Spleen (tissue), 11 donors: Measurements from ENCODE around the gene PRKCD. TPM values are rescaled to one million over a fixed set of nuclear protein-coding genes. Genes with fewer than 3 reads are reported as not detected.

Source experiments
- DNase-seq: peaks from one replicate; pipeline ENCODE4 v3.0.0-alpha.2; 2020
- H3K27ac ChIP-seq, 8 donors: fragments of 200-600 bp; sonication (generic) in 7 of 8; 1 replicate in 4 of 8; 2 replicates in 4 of 8; pipeline versions ENCODE4 v1.5.0 to v1.8.0; 2016 to 2021; ENCODE audit warnings: inconsistent platforms in 4 of 8, mild to moderate bottlenecking in 4 of 8, moderate library complexity in 1 of 8
- H3K27me3 ChIP-seq, 7 donors: fragments of 200-600 bp; sonication (generic) in 6 of 7; replicated peaks in 1 of 7; 1 replicate in 4 of 7; 2 replicates in 3 of 7; pipeline versions ENCODE4 v1.5.0 to v1.8.0; 2016 to 2021; ENCODE audit warnings: inconsistent platforms in 3 of 7, mild to moderate bottlenecking in 1 of 7
- H3K36me3 ChIP-seq, 6 donors: fragments of 200-600 bp; sonication (generic) in 5 of 6; 1 replicate in 4 of 6; 2 replicates in 2 of 6; pipeline versions ENCODE4 v1.5.0 to v1.8.0; 2016 to 2021; ENCODE audit warnings: inconsistent platforms in 2 of 6
- H3K4me1 ChIP-seq, 6 donors: fragments of 200-600 bp; sonication (generic) in 5 of 6; 1 replicate in 3 of 6; 2 replicates in 3 of 6; pipeline versions ENCODE4 v1.5.0 to v1.8.0; 2016 to 2021; ENCODE audit warnings: inconsistent platforms in 3 of 6
- H3K4me3 ChIP-seq, 8 donors: fragments of 200-600 bp; sonication (generic) in 7 of 8; 1 replicate in 4 of 8; 2 replicates in 4 of 8; pipeline versions ENCODE4 v1.5.0 to v1.8.0; 2016 to 2021; ENCODE audit warnings: inconsistent platforms in 4 of 8, mild to moderate bottlenecking in 4 of 8, moderate library complexity in 2 of 8
- H3K9me3 ChIP-seq, 8 donors: fragments of 200-600 bp; sonication (generic) in 7 of 8; 1 replicate in 4 of 8; 2 replicates in 4 of 8; pipeline versions ENCODE4 v1.5.0 to v1.8.0; 2016 to 2021; ENCODE audit warnings: inconsistent platforms in 4 of 8
- CTCF ChIP-seq, 11 experiments: fragments of 200-600 bp in 7 of 11; fragments of 450-650 bp in 4 of 11; sonication (generic) in 4 of 11; IDR thresholded peaks in 8 of 11; conservative IDR thresholded peaks in 3 of 11; 1 replicate in 7 of 11; 2 replicates in 4 of 11; pipeline versions ENCODE4 v1.4.0 to v1.8.0; 2016 to 2021; ENCODE audit warnings: antibody characterized with exemption in 11 of 11, inconsistent platforms in 4 of 11, mild to moderate bottlenecking in 1 of 11
- POLR2A ChIP-seq, 3 donors: fragments of 450-650 bp; IDR thresholded peaks; one replicate each; pipeline ENCODE4 v1.5.1; 2017; ENCODE audit warnings: antibody characterized with exemption in 3 of 3, mild to moderate bottlenecking in 1 of 3
- POLR2AphosphoS5 ChIP-seq, 3 donors: sonication (generic); formaldehyde crosslinking; IDR thresholded peaks; one replicate each; pipeline ENCODE4 v1.5.1; 2017; ENCODE audit warnings: antibody characterized with exemption in 3 of 3
- WGBS, 5 donors: extraction: QIAGEN DNeasy Blood & Tissue Kit in 3 of 5; methylation state at CpG; one replicate each; pipeline versions ENCODE4 v1.1.5 to v1.1.7; 2013 to 2018; 5-methylcytosine and 5-hydroxymethylcytosine counted together
- intact Hi-C: fragments of 100-400 bp; cut with DNase I; formaldehyde crosslinking; loops from one replicate; pipeline ENCODE4 v1.15.0; 2023; ENCODE audit warnings: low total_unique reads
- polyA plus RNA-seq, 3 donors: library from polyadenylated mRNA; stranded (reverse); fragments of 200-250 nt; gene quantifications; one replicate each; pipeline ENCODE4 v1.2.1, GENCODE V29; 2013
- total RNA-seq, 7 donors: library from RNA; depleted of rRNA in 3 of 7; stranded (reverse); fragments of >200 nt in 3 of 7; fragmentation: NEBNext Ultra II Directional in 4 of 7; extraction: Animal tissue kit (Norgen Biotek cat#: 25700) in 4 of 7; gene quantifications; one replicate each; pipeline versions ENCODE4 v1.1.0 to v1.2.1, GENCODE V29; 2016 to 2021
- donor health status: healthy with polysubstance abuse.
- donor health status: DM: no; HTN: no; CAD: no; lungs with moderate emphysema.
- donor health status: DM: no; HTN: no; CAD: no.
- donor health status: Bipolar disorder and iron deficiency.
- donor health status: healthy.
- donor health status: DM: no; HTN: no; CAD: no.
- donor health status: DM: yes; HTN: yes; CAD: no.

The PRKCD gene
- total and polyA plus RNA-seq, 10 donors: 22.2 to 100 (median 48.5) TPM

- intact Hi-C loops: no loop called here
- TF ChIP-seq POLR2AphosphoS5 (IDR thresholded peaks at IDR 0.05) (no peak), CTCF (IDR thresholded peaks at IDR 0.05 in 8 of 11, conservative IDR thresholded peaks at IDR 0.05 in 3 of 11) (no peak), POLR2A (IDR thresholded peaks at IDR 0.05) (no peak)
- H3K4me1 ChIP-seq: peaks cover 0 to 54% (median 9%) of the 10 kb centered on the region in 6 donors
- peaks cover 0 to 6% (median 0%) of the 10 kb centered on the region in 8 donors for H3K9me3 ChIP-seq
- H3K36me3 ChIP-seq: peaks cover 0 to 4% (median 0%) of the 10 kb centered on the region in 6 donors
- 83 to 91% (median 87%) methylated on average over 2 of the region's 2 CpGs for WGBS, 5 donors
- DNase-seq: no peak
- no peaks in the 10 kb centered on the region for H3K27me3 ChIP-seq
- H3K4me3 ChIP-seq: no peak overlapping the region
- H3K27ac ChIP-seq: no peak overlapping the region
Measured at GRCh38 chr3:53217175-53217574, 56.2 kb downstream of the PRKCD start.

GRCh38 chr3:53218131-53218530 is 57.1 kb downstream of the PRKCD start:
- no peak overlapping the region for H3K4me3 ChIP-seq
- H3K36me3 ChIP-seq: peaks cover 0 to 14% (median under 1%) of the 10 kb centered on the region in 6 donors
- H3K4me1 ChIP-seq: peaks cover 0 to 50% (median 13%) of the 10 kb centered on the region in 6 donors
- WGBS, 5 donors: 28 to 71% (median 31%) methylated on average over 2 of the region's 2 CpGs
- TF ChIP-seq POLR2A (IDR thresholded peaks at IDR 0.05) (no peak), POLR2AphosphoS5 (IDR thresholded peaks at IDR 0.05) (no peak), CTCF (IDR thresholded peaks at IDR 0.05 in 8 of 11, conservative IDR thresholded peaks at IDR 0.05 in 3 of 11) (no peak)
- H3K9me3 ChIP-seq: peaks cover 0 to 6% (median 0%) of the 10 kb centered on the region in 8 donors
- peak overlapping the region in 1 of 8 donors; percentile 3 for H3K27ac ChIP-seq
- no peaks in the 10 kb centered on the region for H3K27me3 ChIP-seq
- DNase-seq: no peak
- intact Hi-C loops: no loop called here

- intact Hi-C loops: no loop called here
- peak overlapping the region in 1 of 8 donors; percentile 80 for H3K27ac ChIP-seq
- peak; percentile 95 for DNase-seq
- 45 to 51% (median 50%) methylated on average over 10 of the region's 10 CpGs for WGBS, 5 donors
- H3K4me1 ChIP-seq: peaks cover 0 to 62% (median 28%) of the 10 kb centered on the region in 6 donors
- TF ChIP-seq POLR2A (IDR thresholded peaks at IDR 0.05) (no peak), CTCF (IDR thresholded peaks at IDR 0.05 in 8 of 11, conservative IDR thresholded peaks at IDR 0.05 in 3 of 11) (peak; percentile 74 to 96 (median 92)), POLR2AphosphoS5 (IDR thresholded peaks at IDR 0.05) (peak; percentile 34 to 80 (median 67))
- H3K9me3 ChIP-seq: peaks cover 0 to 6% (median 0%) of the 10 kb centered on the region in 8 donors
- peaks cover 0 to 32% (median 17%) of the 10 kb centered on the region in 6 donors for H3K36me3 ChIP-seq
- no peak overlapping the region for H3K4me3 ChIP-seq
- H3K27me3 ChIP-seq: no peaks in the 10 kb centered on the region
Measured at GRCh38 chr3:53219895-53220483, 59.0 kb downstream of the PRKCD start.

- no peak for TF ChIP-seq POLR2A (IDR thresholded peaks at IDR 0.05)
- TF ChIP-seq POLR2AphosphoS5 (IDR thresholded peaks at IDR 0.05): no peak
- TF ChIP-seq CTCF (IDR thresholded peaks at IDR 0.05 in 8 of 11, conservative IDR thresholded peaks at IDR 0.05 in 3 of 11): no peak
- peaks cover 3 to 46% (median 30%) of the 10 kb centered on the region in 6 donors for H3K36me3 ChIP-seq
- peaks cover 0 to 69% (median 34%) of the 10 kb centered on the region in 6 donors for H3K4me1 ChIP-seq
- peaks cover 0 to 5% (median 0%) of the 10 kb centered on the region in 8 donors for H3K9me3 ChIP-seq
- no peak overlapping the region for H3K4me3 ChIP-seq
- intact Hi-C loops: no loop called here
- no peak for DNase-seq
- no peaks in the 10 kb centered on the region for H3K27me3 ChIP-seq
- peak overlapping the region in 3 of 8 donors; percentile 74 to 80 (median 79) for H3K27ac ChIP-seq
- 78 to 99% (median 93%) methylated on average over 4 of the region's 4 CpGs for WGBS, 5 donors
Measured at GRCh38 chr3:53221345-53221744, 60.3 kb downstream of the PRKCD start.
